SH-SY5Y (cell line): ENCODE measurements around the gene MTUS2.

Source experiments
- GATA2 ChIP-seq: IDR thresholded peaks from 2 replicates; pipeline ENCODE4 v1.6.1; 2011; ENCODE audit warnings: mild to moderate bottlenecking, low read depth, low read length
- GATA3 ChIP-seq: IDR thresholded peaks from 2 replicates; pipeline ENCODE4 v1.6.1; 2011; ENCODE audit warnings: low read depth, mild to moderate bottlenecking, low read length, moderate library complexity

- TF ChIP-seq GATA2 (no peak), GATA3 (no peak)
Measured at GRCh38 chr13:29429286-29429900, 609.3 kb downstream of the MTUS2 start.
